GM12878 (cell line): ENCODE data around the gene RAB26.
"Not testable (repeated sequence)": the region's sequence is repeated elsewhere in the genome, so short reads cannot be mapped to it uniquely, and the experiment has no call there.

Experiments used
- CEBPB ChIP-seq, 2 experiments: fragments of 150-350 bp in 1 of 2; IDR thresholded peaks; 2 replicates each; pipeline ENCODE4 v1.6.1; 2012 to 2014; ENCODE audit warnings: low read depth in 2 of 2, low read length in 2 of 2, borderline replicate concordance in 1 of 2, inconsistent platforms in 1 of 2
- HDAC2 ChIP-seq: fragments of 200-600 bp; sonication (generic); IDR thresholded peaks from 2 replicates; pipeline ENCODE4 v1.6.1; 2017
- POLR2AphosphoS5 ChIP-seq: IDR thresholded peaks from 2 replicates; pipeline ENCODE4 v1.6.1; 2011; ENCODE audit warnings: mild to moderate bottlenecking, low read length, inconsistent platforms
- SREBF1 ChIP-seq: IDR thresholded peaks from 2 replicates; pipeline ENCODE4 v1.6.1; 2012; ENCODE audit warnings: mild to moderate bottlenecking, low read length
- TAF1 ChIP-seq: IDR thresholded peaks from 2 replicates; pipeline ENCODE4 v1.6.1; 2011; ENCODE audit warnings: mild to moderate bottlenecking, low read depth, low read length, borderline replicate concordance
- TARDBP ChIP-seq: IDR thresholded peaks from 2 replicates; pipeline ENCODE4 v1.6.1; 2016; ENCODE audit warnings: borderline replicate concordance
- YY1 ChIP-seq: IDR thresholded peaks from 2 replicates; pipeline ENCODE4 v1.6.1; 2011; ENCODE audit warnings: low read depth, mild to moderate bottlenecking, low read length
- TF ChIP-seq, protein P1 (sequence below): IDR thresholded peaks from 2 replicates; pipeline ENCODE4 v1.6.1; 2012; ENCODE audit warnings: low read depth, low read length, improper control_type of control experiment
- TF ChIP-seq, protein P2 (sequence below), 3 experiments: IDR thresholded peaks in 2 of 3; conservative IDR thresholded peaks in 1 of 3; 2 replicates each; pipeline ENCODE4 v1.5.1; 2011; ENCODE audit warnings: low read depth in 3 of 3, low read length in 3 of 3, mild to moderate bottlenecking in 3 of 3, control low read depth in 2 of 3, moderate library complexity in 2 of 3, inconsistent platforms in 1 of 3, mixed read lengths in 1 of 3; ENCODE audit not compliant: control insufficient read depth in 2 of 3, insufficient read depth in 1 of 3; ENCODE audit errors: extremely low read depth in 1 of 3

DNA sequence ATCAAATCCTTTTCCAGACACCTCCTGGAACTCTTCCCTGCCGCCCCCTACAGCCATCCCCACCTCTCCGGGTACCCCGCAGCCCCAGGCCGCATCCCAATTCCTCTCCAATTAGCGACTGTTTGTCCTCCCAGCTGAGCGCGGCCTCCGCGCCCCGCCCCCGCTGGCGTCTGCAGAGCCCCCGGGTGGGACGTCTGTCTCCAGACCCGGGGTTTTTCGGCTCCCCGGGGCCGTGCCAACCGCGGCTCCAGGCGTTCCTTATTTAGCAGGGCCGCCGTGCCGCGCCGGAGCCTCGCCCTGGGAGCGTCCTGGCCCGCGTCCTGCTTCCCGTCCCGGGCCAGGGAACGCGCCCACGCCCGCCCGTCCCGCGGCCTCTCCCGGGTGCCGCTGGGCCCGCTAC, 13.4 kb upstream of the RAB26 start:
- TF ChIP-seq TAF1; YY1; HDAC2; SREBF1; CEBPB (IDR thresholded peaks at IDR 0.05; ENCODE audit: borderline replicate concordance in 1 of 2, low read depth in 2 of 2, low read length in 2 of 2); POLR2AphosphoS5; TARDBP: not testable (repeated sequence)
- TF ChIP-seq, protein P1, sequence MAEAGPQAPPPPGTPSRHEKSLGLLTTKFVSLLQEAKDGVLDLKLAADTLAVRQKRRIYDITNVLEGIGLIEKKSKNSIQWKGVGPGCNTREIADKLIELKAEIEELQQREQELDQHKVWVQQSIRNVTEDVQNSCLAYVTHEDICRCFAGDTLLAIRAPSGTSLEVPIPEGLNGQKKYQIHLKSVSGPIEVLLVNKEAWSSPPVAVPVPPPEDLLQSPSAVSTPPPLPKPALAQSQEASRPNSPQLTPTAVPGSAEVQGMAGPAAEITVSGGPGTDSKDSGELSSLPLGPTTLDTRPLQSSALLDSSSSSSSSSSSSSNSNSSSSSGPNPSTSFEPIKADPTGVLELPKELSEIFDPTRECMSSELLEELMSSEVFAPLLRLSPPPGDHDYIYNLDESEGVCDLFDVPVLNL, result not testable (repeated sequence)
- TF ChIP-seq, protein P2, sequence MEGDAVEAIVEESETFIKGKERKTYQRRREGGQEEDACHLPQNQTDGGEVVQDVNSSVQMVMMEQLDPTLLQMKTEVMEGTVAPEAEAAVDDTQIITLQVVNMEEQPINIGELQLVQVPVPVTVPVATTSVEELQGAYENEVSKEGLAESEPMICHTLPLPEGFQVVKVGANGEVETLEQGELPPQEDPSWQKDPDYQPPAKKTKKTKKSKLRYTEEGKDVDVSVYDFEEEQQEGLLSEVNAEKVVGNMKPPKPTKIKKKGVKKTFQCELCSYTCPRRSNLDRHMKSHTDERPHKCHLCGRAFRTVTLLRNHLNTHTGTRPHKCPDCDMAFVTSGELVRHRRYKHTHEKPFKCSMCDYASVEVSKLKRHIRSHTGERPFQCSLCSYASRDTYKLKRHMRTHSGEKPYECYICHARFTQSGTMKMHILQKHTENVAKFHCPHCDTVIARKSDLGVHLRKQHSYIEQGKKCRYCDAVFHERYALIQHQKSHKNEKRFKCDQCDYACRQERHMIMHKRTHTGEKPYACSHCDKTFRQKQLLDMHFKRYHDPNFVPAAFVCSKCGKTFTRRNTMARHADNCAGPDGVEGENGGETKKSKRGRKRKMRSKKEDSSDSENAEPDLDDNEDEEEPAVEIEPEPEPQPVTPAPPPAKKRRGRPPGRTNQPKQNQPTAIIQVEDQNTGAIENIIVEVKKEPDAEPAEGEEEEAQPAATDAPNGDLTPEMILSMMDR (IDR thresholded peaks at IDR 0.05 in 2 of 3, conservative IDR thresholded peaks at IDR 0.05 in 1 of 3; ENCODE audit: control insufficient read depth in 2 of 3, extremely low read depth in 1 of 3, insufficient read depth in 1 of 3, low read depth in 3 of 3, low read length in 3 of 3), result not testable (repeated sequence)
